GM04504 (cell line): ENCODE measurements around the gene ATP8B1.
"Not testable (repeated sequence)": the region's sequence is repeated elsewhere in the genome, so short reads cannot be mapped to it uniquely, and the experiment has no call there.

Experiments
- DNase-seq: peaks from one replicate; pipeline ENCODE4 v3.0.0-alpha.2; 2012; ENCODE audit warnings: low read depth

ATP8B1 gene

DNA sequence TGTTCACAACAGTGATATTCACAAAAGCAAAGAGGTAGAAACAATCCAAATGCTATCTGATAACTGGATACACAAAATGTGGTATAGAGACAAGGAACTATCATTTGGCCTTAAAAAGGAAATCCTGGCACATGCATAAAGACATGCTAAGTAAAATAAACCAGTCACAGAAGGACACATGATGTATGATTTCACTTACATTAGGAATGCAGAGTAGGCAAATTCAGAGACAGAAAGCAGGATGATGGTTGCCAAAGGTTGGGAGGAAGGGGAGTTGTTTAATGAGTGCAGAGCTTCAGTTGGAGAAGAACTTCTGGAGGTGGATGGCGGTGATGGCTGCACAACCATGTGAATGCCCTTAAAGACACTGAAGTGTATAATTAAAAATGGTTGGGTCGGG lies 38.1 kb downstream of the ATP8B1 start:
- no peak for DNase-seq

GRCh38 chr18:57764087-57764486 lies 39.0 kb downstream of the ATP8B1 start:
- no peak for DNase-seq

DNA sequence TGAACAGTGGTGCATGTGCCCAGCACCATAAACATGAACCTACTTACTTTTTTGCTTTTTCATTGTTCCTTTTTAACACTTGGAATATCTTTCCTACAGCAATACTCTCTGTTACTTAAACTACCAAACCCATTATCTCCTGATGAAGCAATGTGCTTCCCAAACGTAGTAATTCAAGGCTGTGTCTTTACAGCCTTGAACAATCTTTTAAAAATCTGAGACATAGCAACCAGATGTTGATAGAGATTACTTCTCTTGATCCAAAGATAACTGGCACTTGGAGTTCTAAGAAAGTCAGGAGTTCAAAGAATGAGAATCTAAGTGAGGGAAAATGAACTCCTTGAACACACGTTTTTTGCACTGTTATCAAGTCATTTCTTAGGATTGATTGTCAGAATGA lies 40.4 kb downstream of the ATP8B1 start:
- DNase-seq, result no peak

GRCh38 chr18:57759650-57760049 lies 43.5 kb downstream of the ATP8B1 start:
- DNase-seq, result no peak

- no peak for DNase-seq
Observed at GRCh38 chr18:57755473-57756067, 47.5 kb downstream of the ATP8B1 start.

GRCh38 chr18:57754577-57755338 lies 48.4 kb downstream of the ATP8B1 start:
- DNase-seq, result no peak

DNA sequence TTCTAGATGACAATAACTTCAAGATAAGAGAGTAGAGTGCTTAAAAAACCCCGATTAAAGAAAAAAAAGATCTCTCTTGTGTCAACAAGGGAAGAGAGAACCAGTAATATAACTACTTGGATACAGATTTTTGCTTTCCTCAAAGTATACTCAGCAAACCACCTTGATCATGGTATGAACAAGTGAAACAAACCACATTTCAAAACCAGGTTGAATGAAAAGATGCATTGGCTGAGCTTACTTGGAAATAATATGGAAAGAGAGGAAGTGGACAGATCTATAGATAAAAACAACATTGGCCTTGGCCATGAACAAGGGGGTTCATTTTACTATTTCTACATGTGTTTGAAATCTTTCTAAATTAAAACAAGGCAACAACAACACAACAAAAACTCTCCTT lies 50.1 kb downstream of the ATP8B1 start:
- DNase-seq, result no peak

DNA sequence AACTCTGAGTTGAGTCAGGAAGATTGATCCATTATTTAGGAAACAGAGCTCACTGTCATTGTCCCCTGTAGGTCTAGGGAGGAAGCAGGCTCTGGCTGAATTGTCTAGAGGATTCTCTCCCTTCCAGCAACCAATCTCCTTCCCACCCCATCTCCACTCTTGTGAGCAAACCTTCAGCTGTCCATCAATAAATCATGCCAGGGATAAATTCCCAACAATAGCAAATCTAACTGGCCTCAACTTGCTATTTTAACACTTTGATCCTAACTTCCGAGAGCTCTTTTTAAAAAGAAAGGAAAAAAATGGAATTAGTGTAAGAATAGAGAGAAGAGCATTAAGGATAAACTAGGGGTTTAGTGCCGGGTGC lies 53.5 kb downstream of the ATP8B1 start:
- no peak for DNase-seq

DNA sequence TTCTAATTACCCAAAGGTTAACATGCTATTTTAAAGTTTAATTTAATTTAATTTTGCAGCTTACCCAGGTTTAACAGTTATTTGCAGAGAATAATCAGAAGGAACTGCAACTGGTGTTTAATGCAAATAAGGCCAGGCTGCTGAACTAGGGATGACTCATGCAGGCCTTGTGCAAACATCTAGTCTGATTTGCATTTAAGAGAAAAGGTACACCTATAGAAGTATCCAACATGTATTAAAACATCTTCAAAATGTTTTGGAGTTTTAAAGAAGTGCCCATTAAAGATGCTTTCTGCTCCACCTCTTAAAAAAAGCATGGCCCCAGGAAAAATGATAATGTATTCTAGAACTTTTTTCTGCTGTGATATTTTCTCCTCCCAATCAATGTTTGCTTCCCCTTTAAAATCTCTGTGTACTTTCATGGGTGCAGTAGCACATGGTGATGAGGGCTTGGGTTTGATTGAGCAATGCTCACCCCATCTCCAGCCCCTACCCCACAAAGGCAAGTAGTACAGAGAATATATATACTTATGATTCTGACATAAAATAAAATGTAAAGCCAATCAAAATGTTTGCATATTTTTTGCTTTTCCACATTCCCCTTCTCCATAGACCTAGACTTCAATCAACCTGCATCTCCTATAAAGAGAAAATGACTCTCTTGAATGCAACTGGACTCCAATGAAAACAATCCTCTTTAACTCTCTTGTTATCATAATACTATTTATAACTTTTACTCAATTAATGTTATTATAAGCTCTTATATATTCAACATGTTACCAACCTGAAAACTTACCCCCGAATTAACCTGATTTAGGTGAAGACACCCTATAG lies 54.1 kb downstream of the ATP8B1 start:
- no peak for DNase-seq

GRCh38 chr18:57747809-57748680 lies 55.1 kb downstream of the ATP8B1 start:
- no peak for DNase-seq

DNA sequence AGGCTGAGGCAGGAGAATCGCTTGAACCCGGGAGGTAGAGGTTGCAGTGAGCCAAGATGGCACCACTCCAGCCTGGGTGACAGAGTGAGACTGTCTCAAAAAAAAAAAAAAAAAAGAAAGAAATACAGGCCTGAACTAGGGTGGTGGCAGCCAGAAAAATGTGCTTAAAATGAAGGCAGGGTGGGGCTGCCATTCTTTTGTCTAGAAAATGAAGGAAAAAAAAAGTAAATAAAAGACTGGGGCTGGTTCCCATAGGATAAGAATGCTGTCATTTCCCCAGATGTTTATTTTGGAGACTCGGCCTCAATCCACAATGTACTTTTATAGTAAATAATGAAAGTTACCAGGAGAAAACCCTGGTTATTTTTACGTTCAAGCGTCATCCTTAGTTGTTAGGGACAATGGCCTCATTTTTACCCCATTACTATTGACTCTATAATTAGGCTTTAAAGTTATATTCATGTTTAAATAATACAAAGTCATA lies 58.9 kb downstream of the ATP8B1 start:
- no peak for DNase-seq

- peak; percentile 50 for DNase-seq
Observed at GRCh38 chr18:57743008-57743407, 60.1 kb downstream of the ATP8B1 start.

- DNase-seq, result no peak
Observed at GRCh38 chr18:57741273-57741672, 61.8 kb downstream of the ATP8B1 start.

DNA sequence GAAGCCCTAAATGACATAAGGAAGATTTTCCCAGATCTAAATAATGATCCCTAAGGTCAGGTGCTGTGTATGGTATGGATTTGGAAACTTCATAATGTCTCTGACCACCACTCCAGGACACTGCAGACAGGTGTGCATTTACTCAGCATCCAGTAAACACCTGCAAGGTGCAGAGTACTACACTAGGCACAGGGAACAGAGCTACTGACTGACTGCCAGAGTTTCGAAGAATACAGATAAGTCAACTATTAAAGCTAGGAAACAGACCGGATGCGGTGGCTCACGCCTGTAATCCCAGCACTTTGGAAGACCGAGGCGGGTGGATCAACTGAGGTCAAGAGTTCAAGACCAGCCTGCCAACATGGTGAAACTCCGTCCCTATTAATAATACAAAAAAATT lies 65.0 kb downstream of the ATP8B1 start:
- DNase-seq, result no peak

DNA sequence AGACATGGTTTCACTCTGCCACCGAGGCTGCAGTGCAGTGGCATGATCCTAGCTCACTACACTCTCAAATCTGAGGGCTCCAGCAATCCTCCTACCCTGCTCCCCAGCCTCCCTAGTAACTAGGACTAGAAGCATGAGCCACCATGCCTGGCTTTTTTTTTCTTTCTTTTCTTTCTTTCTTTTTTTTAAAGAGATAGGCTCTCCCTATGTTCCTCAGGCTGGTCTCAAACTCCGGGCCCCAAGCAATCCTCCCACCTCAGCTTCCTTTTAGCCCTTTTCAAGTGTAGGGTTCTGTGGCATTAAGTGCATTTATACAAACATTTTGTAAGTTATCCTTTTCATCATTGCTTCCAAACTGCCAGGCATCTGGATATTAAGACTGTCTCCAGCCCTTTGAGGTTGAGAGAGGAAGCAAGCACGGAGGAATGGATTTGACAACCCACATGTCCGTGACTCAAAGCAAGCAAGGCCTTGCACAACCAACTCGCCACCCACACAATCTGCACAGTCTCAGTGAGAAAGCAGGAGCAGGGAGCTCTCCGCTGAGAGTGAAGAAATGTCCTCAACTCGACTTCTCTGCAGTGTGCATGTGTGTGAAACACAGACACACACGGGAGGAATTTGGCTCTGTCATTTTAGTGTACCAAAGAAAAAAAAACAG lies 65.6 kb downstream of the ATP8B1 start:
- peak; percentile 94 for DNase-seq

GRCh38 chr18:57735042-57735441 lies 68.1 kb downstream of the ATP8B1 start:
- DNase-seq, result not testable (repeated sequence)

DNA sequence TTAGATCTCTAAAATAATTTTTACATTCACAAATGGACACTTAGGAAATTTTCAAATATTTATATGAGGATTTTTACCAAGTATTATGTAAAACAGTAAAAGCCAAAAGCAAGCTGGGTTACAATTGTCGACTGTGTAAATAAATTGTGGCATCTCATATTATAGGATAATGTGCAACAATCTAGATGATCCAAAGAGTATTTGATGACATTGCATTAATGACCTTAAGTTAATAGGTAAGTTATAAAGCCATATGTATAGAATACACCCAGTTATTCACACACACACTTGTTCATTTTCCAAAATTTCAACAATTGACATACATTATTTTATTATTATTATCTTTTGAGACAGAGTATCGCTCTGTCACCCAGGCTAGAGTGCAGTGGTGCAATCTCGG lies 69.3 kb downstream of the ATP8B1 start:
- no peak for DNase-seq

DNA sequence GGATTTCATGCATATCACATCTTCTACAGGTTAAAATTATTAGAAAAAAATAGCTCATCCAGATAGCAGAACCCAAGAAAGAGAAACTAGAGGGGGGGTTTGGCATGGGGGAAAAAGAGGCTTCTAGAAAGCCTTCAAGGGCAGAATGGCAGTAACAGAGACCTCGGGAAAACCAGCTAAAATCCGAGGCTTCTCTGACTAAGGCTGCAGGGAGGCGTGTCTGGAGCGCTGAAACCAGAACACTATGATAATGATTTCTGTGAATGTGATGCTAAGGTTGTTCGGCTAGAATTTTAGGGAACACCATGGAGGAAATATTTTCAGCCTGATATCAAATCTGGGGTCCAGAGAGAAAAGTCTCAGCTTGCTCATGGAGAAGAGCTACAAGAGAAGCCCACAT lies 73.0 kb downstream of the ATP8B1 start:
- no peak for DNase-seq

- no peak for DNase-seq
Observed at GRCh38 chr18:57728941-57729511, 74.1 kb downstream of the ATP8B1 start.

DNA sequence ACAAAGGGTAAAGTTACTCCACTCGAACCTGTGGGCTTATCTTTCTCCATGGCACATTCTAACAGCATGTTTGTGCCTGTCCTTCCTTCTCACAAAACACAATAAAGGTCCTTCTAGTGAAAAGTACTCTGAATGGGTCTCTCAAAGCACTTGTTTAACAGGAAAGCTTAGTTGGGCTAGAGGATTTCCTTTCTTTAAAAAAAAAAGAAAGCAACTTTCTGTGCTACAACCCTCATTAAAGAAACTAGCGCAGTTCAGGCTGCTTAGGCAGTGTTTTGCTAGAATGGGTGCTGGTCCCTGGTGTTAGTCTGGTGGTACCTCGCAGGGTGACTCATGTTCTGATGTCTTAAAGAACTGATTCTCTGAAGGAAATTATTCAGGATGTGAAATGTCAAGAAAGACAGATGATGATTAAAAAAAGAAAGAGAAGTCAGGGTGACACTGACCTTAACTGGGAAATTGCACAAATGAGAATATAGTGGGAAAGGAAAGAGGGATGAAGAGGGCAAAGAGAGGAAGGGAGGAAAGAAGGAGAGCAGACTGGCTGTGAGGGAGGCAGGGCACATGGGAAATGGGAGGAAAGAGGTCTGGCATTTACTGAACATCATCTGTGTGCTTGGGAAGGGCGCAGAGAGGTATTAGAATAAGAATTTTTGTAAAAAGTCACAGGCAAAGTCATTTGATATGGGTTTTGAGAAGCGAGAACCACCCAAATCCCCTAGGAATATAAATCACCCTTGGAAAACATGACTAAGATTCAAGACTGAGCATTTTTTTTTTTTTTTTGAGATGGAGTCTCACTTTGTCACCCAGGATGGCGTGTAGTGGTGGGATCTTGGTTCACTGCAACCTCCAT lies 74.9 kb downstream of the ATP8B1 start:
- DNase-seq, result no peak
